OCI-LY7 (cell line): ENCODE data around the gene AOX1. TPM values are rescaled to one million over a fixed set of nuclear protein-coding genes. Genes with fewer than 3 reads are reported as not detected.

ENCODE experiments used
- BruUV-seq: library from RNA; stranded (reverse); fragments of 400-500 nt; replicated peaks from 2 replicates; lab custom pipeline; 2021; lab: Mats Ljungman, UMichigan
- CTCF ChIA-PET: fragments of 300-600 bp; sonication (Branson Sonifier 250); formaldehyde crosslinking; loops from one replicate; lab custom pipeline; 2022; ENCODE audit warnings: antibody characterized with exemption; ENCODE audit not compliant: unreplicated experiment; lab: Charles Lee
- POLR2A ChIA-PET: fragments of 300-600 bp; sonication (Branson Sonifier 250); formaldehyde crosslinking; loops from one replicate; lab custom pipeline; 2022; ENCODE audit warnings: antibody characterized with exemption; lab: Charles Lee
- DNase-seq: peaks from one replicate; pipeline ENCODE4 v3.0.0-alpha.2; 2015; ENCODE audit warnings: low spot score
- H2AFZ ChIP-seq: fragments of 200-600 bp; sonication (generic), shearing (Covaris generic); 2 replicates; pipeline ENCODE4 v1.6.1; 2014; ENCODE audit warnings: mild to moderate bottlenecking, antibody characterized with exemption, low read length, moderate library complexity
- H3K27ac ChIP-seq: fragments of 200-600 bp; sonication (generic); 2 replicates; pipeline ENCODE4 v1.5.1; 2014; ENCODE audit warnings: mixed run types, low read depth, mild to moderate bottlenecking, moderate library complexity, low read length, inconsistent platforms; ENCODE audit not compliant: poor library complexity, severe bottlenecking
- H3K36me3 ChIP-seq: fragments of 200-600 bp; sonication (generic); 2 replicates; pipeline ENCODE4 v1.6.1; 2014; ENCODE audit warnings: mild to moderate bottlenecking, antibody characterized with exemption, low read length, moderate library complexity, mixed read lengths; ENCODE audit not compliant: insufficient read depth
- H3K4me1 ChIP-seq: fragments of 200-600 bp; sonication (generic); 2 replicates; pipeline ENCODE4 v1.5.1; 2014; ENCODE audit warnings: mild to moderate bottlenecking, low read length; ENCODE audit not compliant: insufficient read depth, poor library complexity, severe bottlenecking
- H3K4me2 ChIP-seq: fragments of 200-600 bp; sonication (generic); 2 replicates; pipeline ENCODE4 v1.6.1; 2014; ENCODE audit warnings: mild to moderate bottlenecking, low read length
- H3K4me3 ChIP-seq: fragments of 200-600 bp; sonication (generic); 2 replicates; pipeline ENCODE4 v1.5.1; 2014; ENCODE audit warnings: mild to moderate bottlenecking, low read depth, low read length; ENCODE audit not compliant: poor library complexity, severe bottlenecking
- H3K79me2 ChIP-seq: fragments of 200-600 bp; sonication (generic); 2 replicates; pipeline ENCODE4 v1.6.1; 2016; ENCODE audit warnings: low read depth, mild to moderate bottlenecking, low read length, moderate library complexity, mixed read lengths; ENCODE audit not compliant: insufficient read depth
- H3K9me2 ChIP-seq: fragments of 200-600 bp; sonication (generic); 2 replicates; pipeline ENCODE4 v1.6.1; 2016; ENCODE audit warnings: mild to moderate bottlenecking, low read length, mixed read lengths; ENCODE audit not compliant: insufficient read depth
- H3K9me3 ChIP-seq: fragments of 200-600 bp; sonication (generic); 2 replicates; pipeline ENCODE4 v1.6.1; 2014; ENCODE audit warnings: mild to moderate bottlenecking, mixed run types, low read length, mixed read lengths
- H4K20me1 ChIP-seq: fragments of 200-600 bp; sonication (generic); 2 replicates; pipeline ENCODE4 v1.6.1; 2014; ENCODE audit warnings: mild to moderate bottlenecking, antibody characterized with exemption, low read length, moderate library complexity, mixed read lengths; ENCODE audit not compliant: insufficient read depth
- CTCF ChIP-seq: fragments of 200-600 bp; sonication (generic); conservative IDR thresholded peaks from 2 replicates; pipeline ENCODE4 v1.5.1; 2014; ENCODE audit warnings: mild to moderate bottlenecking, antibody characterized with exemption, low read length, moderate library complexity, mixed read lengths
- EZH2phosphoT487 ChIP-seq: fragments of 200-600 bp; sonication (generic); IDR thresholded peaks from 2 replicates; pipeline ENCODE4 v1.6.1; 2018; ENCODE audit warnings: low read depth, borderline replicate concordance, mild to moderate bottlenecking, mixed run types, antibody characterized with exemption, low read length, moderate library complexity, mixed read lengths
- intact Hi-C: fragments of 100-400 bp; cut with micrococcal nuclease; formaldehyde crosslinking; loops from one replicate; pipeline ENCODE4 v1.10.0; 2022; ENCODE audit not compliant: unreplicated experiment
- total RNA-seq, 2 experiments: library from RNA; depleted of rRNA in 1 of 2; stranded (reverse); fragments of >200 nt in 1 of 2; shearing (Covaris generic) in 1 of 2; gene quantifications; 2 replicates each; pipeline ENCODE4 v1.2.3, GENCODE V29; 2014 to 2022

Gene AOX1
- total RNA-seq, 2 experiments from 2014 or later = 0.06 TPM; not detected in 1

DNA sequence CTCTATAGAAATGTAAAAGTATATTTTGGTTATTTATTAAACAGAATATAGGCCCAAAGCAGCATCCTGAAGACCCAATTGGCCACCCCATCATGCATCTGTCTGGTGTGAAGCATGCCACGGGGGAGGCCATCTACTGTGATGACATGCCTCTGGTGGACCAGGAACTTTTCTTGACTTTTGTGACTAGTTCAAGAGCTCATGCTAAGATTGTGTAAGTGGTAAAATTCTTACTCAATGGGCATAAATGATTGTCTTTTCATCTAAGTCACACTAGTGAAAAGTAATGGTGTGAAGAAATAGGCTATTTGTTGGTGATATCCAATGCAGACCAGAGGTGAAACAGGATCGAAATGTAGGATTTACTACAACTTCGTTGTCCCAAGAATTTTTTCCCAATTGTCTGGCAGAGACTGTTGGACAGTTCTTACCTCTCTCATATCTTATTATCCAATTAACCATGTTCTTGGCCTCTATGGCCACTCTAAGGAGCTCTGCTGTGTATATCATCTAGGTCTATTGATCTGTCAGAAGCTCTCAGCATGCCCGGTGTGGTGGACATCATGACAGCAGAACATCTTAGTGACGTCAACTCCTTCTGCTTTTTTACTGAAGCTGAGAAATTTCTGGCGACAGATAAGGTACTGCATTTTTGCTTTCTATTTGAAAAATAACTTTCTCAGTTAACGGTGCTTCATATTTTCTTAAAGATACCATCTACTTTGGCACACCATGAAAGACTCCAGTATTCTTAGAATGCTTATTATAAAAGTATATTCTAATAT is 35.0 kb downstream of the AOX1 start:
- BruUV-seq = no TSS peak
- Histone ChIP-seq H3K4me3 (no peak overlapping the region), H3K4me2 (no peak overlapping the region), H3K4me1 (peaks cover 24% of the 10 kb centered on the region), H3K9me2 (no peaks in the 10 kb centered on the region), H3K9me3 (no peaks in the 10 kb centered on the region), H3K79me2 (no peaks in the 10 kb centered on the region), H4K20me1 (no peaks in the 10 kb centered on the region), H2AFZ (no peak overlapping the region), H3K27ac (no peak overlapping the region), H3K36me3 (no peaks in the 10 kb centered on the region)
- POLR2A ChIA-PET = interaction anchor here (0.6 kb wide), 1 partner anchor 933 kb away, joined by 3 read pairs; no protein-coding TSS in a partner anchor
- no peak for DNase-seq
- TF ChIP-seq CTCF = no peak
- TF ChIP-seq EZH2phosphoT487 = no peak
- intact Hi-C loops = no loop called here
- CTCF ChIA-PET = no interaction called here

DNA sequence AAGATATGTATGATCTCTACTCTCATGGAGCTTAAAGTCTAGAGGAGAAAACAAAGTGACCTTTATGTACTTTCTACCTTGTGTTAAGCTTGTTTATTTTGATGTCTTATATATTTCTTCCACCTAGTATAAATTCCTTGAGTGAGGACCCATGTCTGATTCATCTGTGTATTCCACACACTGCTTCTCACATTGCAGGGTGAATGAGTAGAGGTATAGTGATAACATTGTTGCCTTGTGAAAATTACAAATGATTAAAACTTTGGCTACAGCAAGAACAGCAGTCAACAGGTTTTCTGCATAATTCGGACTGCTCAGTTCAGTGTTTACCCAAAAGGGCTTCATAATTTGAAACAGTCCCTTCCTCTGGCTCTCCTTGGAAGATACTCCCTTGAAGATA is 36.3 kb downstream of the AOX1 start:
- H3K4me1 ChIP-seq = peaks cover 15% of the 10 kb centered on the region
- no peaks in the 10 kb centered on the region for H3K9me3 ChIP-seq
- no peak overlapping the region for H3K4me3 ChIP-seq
- no peaks in the 10 kb centered on the region for H3K36me3 ChIP-seq
- no peaks in the 10 kb centered on the region for H4K20me1 ChIP-seq
- no peaks in the 10 kb centered on the region for H3K9me2 ChIP-seq
- DNase-seq = no peak
- H3K4me2 ChIP-seq = no peak overlapping the region
- TF ChIP-seq EZH2phosphoT487 (no peak), CTCF (no peak)
- H2AFZ ChIP-seq = no peak overlapping the region
- BruUV-seq = no TSS peak
- H3K27ac ChIP-seq = no peak overlapping the region
- intact Hi-C loops = no loop called here
- CTCF ChIA-PET = no interaction called here
- POLR2A ChIA-PET = interaction anchor here (0.5 to 1.1 kb wide), 2 partner anchors 9 to 11 kb away, joined by 4 read pairs; no protein-coding TSS in a partner anchor
- no peaks in the 10 kb centered on the region for H3K79me2 ChIP-seq

DNA sequence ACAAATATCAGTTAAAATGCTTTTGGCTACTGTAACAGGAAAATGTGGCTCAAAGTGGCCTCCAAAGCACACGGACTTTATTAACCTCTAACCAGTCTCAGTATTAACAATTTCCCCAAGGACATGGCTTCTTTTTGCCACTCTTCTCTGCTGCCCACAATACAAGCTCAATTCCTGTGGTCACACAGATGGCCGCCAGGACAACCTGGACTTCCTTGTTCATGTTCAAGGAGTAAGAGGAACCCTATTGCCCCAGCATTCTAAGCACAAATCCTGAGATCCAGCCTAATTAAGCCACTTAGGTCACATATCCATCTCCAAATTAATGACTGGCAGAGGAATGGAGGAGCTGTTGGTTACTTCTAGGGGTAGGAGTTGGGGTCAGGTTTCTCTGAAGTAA is 38.2 kb downstream of the AOX1 start:
- CTCF ChIA-PET = no interaction called here

More for the DNA sequence above, 38.2 kb downstream of the AOX1 start:
- intact Hi-C loops = no loop called here
- Histone ChIP-seq H3K9me3 (no peaks in the 10 kb centered on the region), H3K4me2 (no peak overlapping the region), H4K20me1 (no peaks in the 10 kb centered on the region), H3K27ac (no peak overlapping the region), H3K9me2 (no peaks in the 10 kb centered on the region), H3K36me3 (no peaks in the 10 kb centered on the region), H3K79me2 (no peaks in the 10 kb centered on the region), H3K4me1 (no peaks in the 10 kb centered on the region), H3K4me3 (no peak overlapping the region), H2AFZ (no peak overlapping the region)
- TF ChIP-seq EZH2phosphoT487 (no peak), CTCF (no peak)
- POLR2A ChIA-PET = no interaction called here
- no TSS peak for BruUV-seq
- no peak for DNase-seq
